Neural crest cell (in vitro differentiated cells): ENCODE results near the gene TNP2. TPM values are rescaled to one million over a fixed set of nuclear protein-coding genes. Genes with fewer than 3 reads are reported as not detected.
"Not testable (repeated sequence)": the region's sequence is repeated elsewhere in the genome, so short reads cannot be mapped to it uniquely, and the experiment has no call there.

ENCODE experiments used
- DNase-seq: peaks from one replicate; pipeline ENCODE4 v3.0.0; 2021; ENCODE audit warnings: low read depth, mixed read lengths, low spot score
- H3K27ac Mint-ChIP-seq: one replicate; pipeline ENCODE4 v1.8.0; 2021; ENCODE audit warnings: mild to moderate bottlenecking, mixed read lengths; ENCODE audit not compliant: unreplicated experiment
- H3K27me3 Mint-ChIP-seq: 2 replicates; pipeline ENCODE4 v1.8.0; 2021; ENCODE audit warnings: low read depth, mild to moderate bottlenecking, mixed read lengths
- H3K36me3 Mint-ChIP-seq: 2 replicates; pipeline ENCODE4 v1.8.0; 2021; ENCODE audit warnings: low read depth, mild to moderate bottlenecking, mixed read lengths
- H3K4me1 Mint-ChIP-seq: 2 replicates; pipeline ENCODE4 v1.8.0; 2021; ENCODE audit warnings: mixed read lengths
- H3K4me3 Mint-ChIP-seq: one replicate; pipeline ENCODE4 v1.8.0; 2021; ENCODE audit warnings: mild to moderate bottlenecking, mixed read lengths
- H3K9me3 Mint-ChIP-seq: 2 replicates; pipeline ENCODE4 v1.8.0; 2021; ENCODE audit warnings: mixed read lengths
- CTCF ChIP-seq: fragments of 200-600 bp; sonication (generic); conservative IDR thresholded peaks from 2 replicates; pipeline ENCODE4 v1.5.0; 2021; ENCODE audit warnings: antibody characterized with exemption, mild to moderate bottlenecking
- total RNA-seq: library from RNA; stranded (reverse); gene quantifications from 2 replicates; pipeline ENCODE4 v1.2.1, GENCODE V29; 2021

The TNP2 gene
- total RNA-seq, 1 donor from 2014 or later = not detected

- Mint-ChIP-seq H3K27me3 (no peaks in the 10 kb centered on the region), H3K4me1 (no peaks in the 10 kb centered on the region), H3K36me3 (no peaks in the 10 kb centered on the region), H3K4me3 (no peak overlapping the region), H3K9me3 (no peaks in the 10 kb centered on the region), H3K27ac (no peak overlapping the region)
- no peak for TF ChIP-seq CTCF
- no peak for DNase-seq
These were observed 34.4 kb upstream of the TNP2 start for GRCh38 chr16:11303405-11304138.

GRCh38 chr16:11302977-11303376 is 33.9 kb upstream of the TNP2 start:
- H3K27ac Mint-ChIP-seq = no peak overlapping the region
- no peak overlapping the region for H3K4me3 Mint-ChIP-seq
- H3K4me1 Mint-ChIP-seq = no peaks in the 10 kb centered on the region
- H3K27me3 Mint-ChIP-seq = no peaks in the 10 kb centered on the region
- TF ChIP-seq CTCF = no peak
- DNase-seq = no peak
- H3K36me3 Mint-ChIP-seq = no peaks in the 10 kb centered on the region
- no peaks in the 10 kb centered on the region for H3K9me3 Mint-ChIP-seq

- DNase-seq = no peak
- H3K27ac Mint-ChIP-seq = no peak overlapping the region
- H3K27me3 Mint-ChIP-seq = peaks cover 2% of the 10 kb centered on the region
- H3K9me3 Mint-ChIP-seq = no peaks in the 10 kb centered on the region
- H3K4me3 Mint-ChIP-seq = no peak overlapping the region
- peaks cover 7% of the 10 kb centered on the region for H3K4me1 Mint-ChIP-seq
- TF ChIP-seq CTCF = no peak
- no peaks in the 10 kb centered on the region for H3K36me3 Mint-ChIP-seq
These were observed 32.7 kb upstream of the TNP2 start for GRCh38 chr16:11301645-11302501.

GRCh38 chr16:11300560-11300892 is 31.4 kb upstream of the TNP2 start:
- Mint-ChIP-seq H3K27me3 (peaks cover 2% of the 10 kb centered on the region), H3K9me3 (no peaks in the 10 kb centered on the region), H3K36me3 (no peaks in the 10 kb centered on the region), H3K4me1 (peaks cover 7% of the 10 kb centered on the region), H3K4me3 (no peak overlapping the region), H3K27ac (no peak overlapping the region)
- no peak for DNase-seq
- no peak for TF ChIP-seq CTCF

GRCh38 chr16:11299865-11300559 is 30.9 kb upstream of the TNP2 start:
- Mint-ChIP-seq H3K9me3 (no peaks in the 10 kb centered on the region), H3K27me3 (peaks cover 2% of the 10 kb centered on the region), H3K36me3 (no peaks in the 10 kb centered on the region), H3K4me1 (peaks cover 7% of the 10 kb centered on the region), H3K27ac (no peak overlapping the region), H3K4me3 (no peak overlapping the region)
- DNase-seq = no peak
- no peak for TF ChIP-seq CTCF

- H3K4me1 Mint-ChIP-seq, H3K36me3 Mint-ChIP-seq, DNase-seq: not testable (repeated sequence)
These were observed 29.9 kb upstream of the TNP2 start for GRCh38 chr16:11298950-11299547.

More at GRCh38 chr16:11298950-11299547, 29.9 kb upstream of the TNP2 start:
- not testable (repeated sequence) for H3K27ac Mint-ChIP-seq, H3K4me3 Mint-ChIP-seq, H3K27me3 Mint-ChIP-seq, H3K9me3 Mint-ChIP-seq
